Mesothelial cell of epicardium (in vitro differentiated cells): ENCODE measurements around the gene ESRRA. TPM values are rescaled to one million over a fixed set of nuclear protein-coding genes. Genes with fewer than 3 reads are reported as not detected.

ENCODE experiments used
- DNase-seq, 2 experiments: peaks; one replicate each; pipeline ENCODE4 v3.0.0; 2021; ENCODE audit warnings: low spot score in 2 of 2; ENCODE audit not compliant: unreplicated experiment in 2 of 2
- H3K27ac Mint-ChIP-seq: 2 replicates; pipeline ENCODE4 v1.8.0; 2021; ENCODE audit warnings: mixed read lengths
- H3K27me3 Mint-ChIP-seq: 2 replicates; pipeline ENCODE4 v1.8.0; 2021; ENCODE audit warnings: low read depth, mixed read lengths
- H3K36me3 Mint-ChIP-seq: 2 replicates; pipeline ENCODE4 v1.8.0; 2021; ENCODE audit warnings: mixed read lengths
- H3K4me1 Mint-ChIP-seq: 2 replicates; pipeline ENCODE4 v1.8.0; 2021; ENCODE audit warnings: mixed read lengths
- H3K4me3 Mint-ChIP-seq: 2 replicates; pipeline ENCODE4 v1.8.0; 2021; ENCODE audit warnings: mild to moderate bottlenecking, moderate library complexity, mixed read lengths
- H3K9me3 Mint-ChIP-seq: 2 replicates; pipeline ENCODE4 v1.8.0; 2021; ENCODE audit warnings: mixed read lengths
- CTCF ChIP-seq: fragments of 200-600 bp; sonication (generic); IDR thresholded peaks from one replicate; pipeline ENCODE4 v1.5.0; 2021; ENCODE audit warnings: antibody characterized with exemption; ENCODE audit not compliant: unreplicated experiment
- total RNA-seq: library from RNA; stranded (reverse); gene quantifications from 3 replicates; pipeline ENCODE4 v1.2.1, GENCODE V29; 2021

ESRRA gene
- total RNA-seq, 1 donor from 2014 or later, result 26.6 TPM

GRCh38 chr11:64285885-64286800 lies 19.2 kb upstream of the ESRRA start:
- Mint-ChIP-seq H3K27me3 (peaks cover 22% of the 10 kb centered on the region), H3K36me3 (peaks cover 14% of the 10 kb centered on the region), H3K27ac (peak overlapping the region; percentile 73), H3K4me3 (peak overlapping the region; percentile 72), H3K4me1 (peaks cover 17% of the 10 kb centered on the region), H3K9me3 (no peaks in the 10 kb centered on the region)
- no peak for DNase-seq
- no peak for TF ChIP-seq CTCF

DNA sequence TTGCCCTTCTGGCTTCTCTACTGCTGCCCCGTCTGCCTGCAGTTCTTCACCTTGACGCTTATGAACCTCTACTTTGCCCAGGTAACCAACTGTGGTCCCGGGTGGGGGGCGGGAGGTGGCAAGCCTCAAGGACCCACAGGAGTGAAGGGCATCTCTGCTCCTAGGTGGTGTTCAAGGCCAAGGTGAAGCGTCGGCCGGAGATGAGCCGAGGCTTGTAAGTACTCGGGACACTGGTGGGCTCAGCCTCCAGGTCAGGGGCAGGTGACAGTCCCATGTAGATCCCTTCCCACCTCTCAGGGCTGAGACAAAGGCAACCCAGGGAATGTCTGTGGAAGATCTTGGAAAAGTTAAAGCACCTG lies 18.5 kb upstream of the ESRRA start:
- Mint-ChIP-seq H3K9me3 (no peaks in the 10 kb centered on the region), H3K4me3 (peak overlapping the region; percentile 72), H3K27me3 (peaks cover 24% of the 10 kb centered on the region), H3K27ac (peak overlapping the region; percentile 73), H3K36me3 (peaks cover 11% of the 10 kb centered on the region), H3K4me1 (peaks cover 17% of the 10 kb centered on the region)
- no peak for TF ChIP-seq CTCF
- no peak for DNase-seq

- Mint-ChIP-seq H3K27ac (no peak overlapping the region), H3K9me3 (no peaks in the 10 kb centered on the region), H3K4me3 (peak overlapping the region; percentile 45), H3K36me3 (peaks cover 8% of the 10 kb centered on the region), H3K27me3 (peaks cover 30% of the 10 kb centered on the region), H3K4me1 (peaks cover 19% of the 10 kb centered on the region)
- TF ChIP-seq CTCF, result no peak
- no peak for DNase-seq
Measured at GRCh38 chr11:64287676-64288352, 17.5 kb upstream of the ESRRA start.

DNA sequence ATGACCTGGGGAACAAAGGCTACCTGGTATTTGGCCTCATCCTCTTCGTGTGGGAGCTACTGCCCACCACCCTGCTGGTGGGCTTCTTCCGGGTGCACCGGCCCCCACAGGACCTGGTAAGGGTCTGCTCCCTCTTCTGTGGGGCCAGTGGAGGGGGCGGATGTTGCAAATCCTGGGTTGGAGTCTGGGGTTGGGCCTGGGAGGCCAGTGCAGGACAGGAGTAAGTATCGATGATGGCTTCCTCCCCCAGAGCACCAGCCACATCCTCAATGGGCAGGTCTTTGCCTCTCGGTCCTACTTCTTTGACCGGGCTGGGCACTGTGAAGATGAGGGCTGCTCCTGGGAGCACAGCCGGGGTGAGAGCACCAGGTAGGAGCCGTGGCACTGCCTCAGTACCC lies 17.0 kb upstream of the ESRRA start:
- Mint-ChIP-seq H3K27me3 (peaks cover 36% of the 10 kb centered on the region), H3K27ac (no peak overlapping the region), H3K9me3 (no peaks in the 10 kb centered on the region), H3K4me3 (no peak overlapping the region), H3K4me1 (peaks cover 18% of the 10 kb centered on the region), H3K36me3 (peaks cover 8% of the 10 kb centered on the region)
- no peak for TF ChIP-seq CTCF
- no peak for DNase-seq

DNA sequence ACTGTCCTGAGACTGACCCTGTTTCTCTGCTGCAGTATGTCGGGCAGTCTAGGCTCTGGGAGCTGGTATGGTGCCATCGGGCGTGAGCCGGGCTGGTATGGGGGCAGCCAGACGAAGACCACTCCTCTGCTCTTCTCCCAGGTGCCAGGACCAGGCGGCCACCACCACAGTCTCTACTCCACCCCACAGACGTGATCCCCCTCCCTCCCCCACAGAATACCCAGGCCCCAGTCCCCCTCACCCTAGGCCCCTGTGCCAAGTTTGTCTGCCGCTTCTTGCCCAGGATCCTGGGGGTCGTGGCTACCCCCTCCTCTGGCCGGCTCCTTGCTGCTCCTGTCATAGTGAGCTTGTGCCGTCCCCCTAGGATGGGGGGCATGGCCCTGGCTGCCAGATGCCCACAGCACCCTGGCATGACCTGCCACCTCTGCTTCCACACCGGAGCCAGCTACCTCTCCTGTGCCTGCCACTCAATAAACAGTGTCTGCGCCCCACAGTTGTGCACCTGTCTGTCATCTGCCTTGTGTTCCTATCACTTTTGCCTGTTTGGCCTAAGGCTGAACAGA lies 16.2 kb upstream of the ESRRA start:
- TF ChIP-seq CTCF, result no peak
- Mint-ChIP-seq H3K9me3 (no peaks in the 10 kb centered on the region), H3K4me1 (peaks cover 18% of the 10 kb centered on the region), H3K4me3 (no peak overlapping the region), H3K27ac (no peak overlapping the region), H3K36me3 (peaks cover 8% of the 10 kb centered on the region), H3K27me3 (peaks cover 43% of the 10 kb centered on the region)
- no peak for DNase-seq
